Sigmoid colon (tissue), 4 donors: Measurements from ENCODE around the gene CLEC2L.

Source experiments
- POLR2A ChIP-seq, 2 donors: fragments of 450-650 bp; IDR thresholded peaks; one replicate each; pipeline ENCODE4 v1.6.1; 2016; ENCODE audit warnings: antibody characterized with exemption in 2 of 2, mild to moderate bottlenecking in 2 of 2, moderate library complexity in 2 of 2
- POLR2AphosphoS5 ChIP-seq, 4 donors: sonication (generic); formaldehyde crosslinking; IDR thresholded peaks; one replicate each; pipeline ENCODE4 v1.6.1; 2017; ENCODE audit warnings: antibody characterized with exemption in 4 of 4
- TF ChIP-seq, protein P1 (sequence below), 4 experiments: fragments of 450-650 bp in 3 of 4; fragments of 200-600 bp in 1 of 4; IDR thresholded peaks; one replicate each; pipeline ENCODE4 v1.5.1; 2016 to 2019; ENCODE audit warnings: antibody characterized with exemption in 4 of 4, mild to moderate bottlenecking in 3 of 4, moderate library complexity in 2 of 4

- TF ChIP-seq POLR2AphosphoS5 (IDR thresholded peaks at IDR 0.05) (no peak), POLR2A (IDR thresholded peaks at IDR 0.05) (no peak)
- TF ChIP-seq, protein P1, sequence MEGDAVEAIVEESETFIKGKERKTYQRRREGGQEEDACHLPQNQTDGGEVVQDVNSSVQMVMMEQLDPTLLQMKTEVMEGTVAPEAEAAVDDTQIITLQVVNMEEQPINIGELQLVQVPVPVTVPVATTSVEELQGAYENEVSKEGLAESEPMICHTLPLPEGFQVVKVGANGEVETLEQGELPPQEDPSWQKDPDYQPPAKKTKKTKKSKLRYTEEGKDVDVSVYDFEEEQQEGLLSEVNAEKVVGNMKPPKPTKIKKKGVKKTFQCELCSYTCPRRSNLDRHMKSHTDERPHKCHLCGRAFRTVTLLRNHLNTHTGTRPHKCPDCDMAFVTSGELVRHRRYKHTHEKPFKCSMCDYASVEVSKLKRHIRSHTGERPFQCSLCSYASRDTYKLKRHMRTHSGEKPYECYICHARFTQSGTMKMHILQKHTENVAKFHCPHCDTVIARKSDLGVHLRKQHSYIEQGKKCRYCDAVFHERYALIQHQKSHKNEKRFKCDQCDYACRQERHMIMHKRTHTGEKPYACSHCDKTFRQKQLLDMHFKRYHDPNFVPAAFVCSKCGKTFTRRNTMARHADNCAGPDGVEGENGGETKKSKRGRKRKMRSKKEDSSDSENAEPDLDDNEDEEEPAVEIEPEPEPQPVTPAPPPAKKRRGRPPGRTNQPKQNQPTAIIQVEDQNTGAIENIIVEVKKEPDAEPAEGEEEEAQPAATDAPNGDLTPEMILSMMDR (IDR thresholded peaks at IDR 0.05) = no peak
Measured at GRCh38 chr7:139544645-139545044, 21.2 kb downstream of the CLEC2L start.
